Mammary epithelial cell (primary cell): ENCODE measurements around the gene WBP2NL.

ENCODE experiments used
- EZH2 ChIP-seq: IDR thresholded peaks from 2 replicates; pipeline ENCODE4 v1.6.1; 2012; ENCODE audit warnings: low read length, inconsistent platforms, borderline replicate concordance
- TF ChIP-seq, protein P1 (sequence below), 2 donors: IDR thresholded peaks in 1 of 2; conservative IDR thresholded peaks in 1 of 2; 2 replicates each; pipeline ENCODE4 v1.5.1; 2011 to 2012; ENCODE audit warnings: inconsistent platforms in 2 of 2, low read length in 2 of 2, mild to moderate bottlenecking in 2 of 2, control low read depth in 1 of 2, low read depth in 1 of 2; ENCODE audit not compliant: insufficient read depth in 1 of 2; ENCODE audit errors: extremely low read depth in 1 of 2

DNA sequence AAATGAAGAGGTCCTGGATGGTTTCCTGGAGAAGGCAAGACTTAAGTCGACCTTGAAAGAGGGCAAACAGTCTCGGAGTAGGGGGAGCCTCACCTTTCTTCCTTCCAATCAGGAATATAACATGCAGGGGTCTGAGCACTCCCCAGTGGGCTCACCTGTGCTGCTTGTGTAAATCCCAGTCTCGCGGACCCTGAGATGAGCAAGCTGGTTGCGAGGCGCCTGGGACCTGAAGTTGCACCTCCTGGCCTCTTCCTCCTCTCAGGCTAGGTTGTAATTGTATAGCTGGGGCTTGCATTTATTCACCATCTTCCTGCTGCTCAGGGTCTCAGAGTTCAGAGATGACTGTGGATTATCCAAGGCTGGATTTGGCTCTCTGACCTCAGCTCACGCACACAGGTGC lies 7.5 kb upstream of the WBP2NL start:
- TF ChIP-seq, protein P1, sequence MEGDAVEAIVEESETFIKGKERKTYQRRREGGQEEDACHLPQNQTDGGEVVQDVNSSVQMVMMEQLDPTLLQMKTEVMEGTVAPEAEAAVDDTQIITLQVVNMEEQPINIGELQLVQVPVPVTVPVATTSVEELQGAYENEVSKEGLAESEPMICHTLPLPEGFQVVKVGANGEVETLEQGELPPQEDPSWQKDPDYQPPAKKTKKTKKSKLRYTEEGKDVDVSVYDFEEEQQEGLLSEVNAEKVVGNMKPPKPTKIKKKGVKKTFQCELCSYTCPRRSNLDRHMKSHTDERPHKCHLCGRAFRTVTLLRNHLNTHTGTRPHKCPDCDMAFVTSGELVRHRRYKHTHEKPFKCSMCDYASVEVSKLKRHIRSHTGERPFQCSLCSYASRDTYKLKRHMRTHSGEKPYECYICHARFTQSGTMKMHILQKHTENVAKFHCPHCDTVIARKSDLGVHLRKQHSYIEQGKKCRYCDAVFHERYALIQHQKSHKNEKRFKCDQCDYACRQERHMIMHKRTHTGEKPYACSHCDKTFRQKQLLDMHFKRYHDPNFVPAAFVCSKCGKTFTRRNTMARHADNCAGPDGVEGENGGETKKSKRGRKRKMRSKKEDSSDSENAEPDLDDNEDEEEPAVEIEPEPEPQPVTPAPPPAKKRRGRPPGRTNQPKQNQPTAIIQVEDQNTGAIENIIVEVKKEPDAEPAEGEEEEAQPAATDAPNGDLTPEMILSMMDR (conservative IDR thresholded peaks at IDR 0.05 in 1 of 2, IDR thresholded peaks at IDR 0.05 in 1 of 2; ENCODE audit: extremely low read depth in 1 of 2, insufficient read depth in 1 of 2, low read depth in 1 of 2, low read length in 2 of 2), result no peak
- TF ChIP-seq EZH2, result no peak
